Stimulated activated CD8-positive, alpha-beta memory T cell treated with anti-CD3 and anti-CD28 coated beads, Interleukin-15, amount 100 ng/mL, for 48 hours (primary cell): ENCODE measurements around the gene GSAP.
"Not testable (repeated sequence)": the region's sequence is repeated elsewhere in the genome, so short reads cannot be mapped to it uniquely, and the experiment has no call there.

Experiments
- DNase-seq, 2 donors: peaks; one replicate each; pipeline ENCODE4 v3.0.0-alpha.2; 2020; ENCODE audit warnings: low read depth in 2 of 2

GSAP gene

DNA sequence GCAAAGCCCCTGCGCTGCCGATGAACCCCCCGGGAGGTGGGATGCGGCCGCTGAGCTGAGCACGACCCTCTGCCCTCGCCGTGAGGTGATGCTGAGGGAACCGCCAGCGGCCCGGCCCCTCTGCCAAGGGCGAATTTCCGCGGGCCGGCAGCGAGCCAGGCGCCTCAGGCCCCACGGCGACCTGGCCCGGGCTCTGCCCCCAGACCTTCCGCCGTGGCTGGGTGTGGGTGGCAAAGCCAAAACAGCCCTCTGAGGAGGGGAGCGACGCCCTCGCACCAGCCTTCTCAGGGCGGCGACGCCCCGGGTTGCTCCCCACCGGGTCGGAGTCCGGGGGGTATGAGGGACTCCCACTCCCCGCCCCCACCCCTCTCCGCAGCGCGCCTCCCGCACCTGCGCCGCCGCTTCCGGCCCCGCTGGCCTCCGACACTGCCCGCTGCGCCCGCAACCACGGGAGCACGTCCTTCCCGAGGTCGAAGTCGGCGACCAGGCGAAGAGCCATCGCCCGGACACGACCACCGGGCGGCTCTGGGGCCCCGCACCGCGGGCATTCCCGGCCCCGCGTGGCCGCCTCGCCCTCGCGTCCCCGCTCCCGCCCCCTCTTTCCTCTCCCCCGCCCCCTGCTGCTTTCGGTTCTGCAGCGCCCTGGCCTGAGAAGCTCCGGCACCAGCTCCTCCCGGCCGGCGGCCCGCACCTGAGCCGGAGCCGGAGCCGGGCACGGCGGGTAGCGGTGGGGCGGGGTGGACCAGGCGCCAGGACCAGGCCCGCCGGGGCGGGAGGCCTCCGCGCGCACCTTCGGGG, at the start of gene GSAP:
GSAP (minus strand) TSS at position 527 of the 798 bp plus-strand sequence; CDS start at position 499, 28 bp downstream.
- DNase-seq, result no peak

- DNase-seq, result no peak
Observed at GRCh38 chr7:77465256-77465655, 49.1 kb upstream of the GSAP start.

DNA sequence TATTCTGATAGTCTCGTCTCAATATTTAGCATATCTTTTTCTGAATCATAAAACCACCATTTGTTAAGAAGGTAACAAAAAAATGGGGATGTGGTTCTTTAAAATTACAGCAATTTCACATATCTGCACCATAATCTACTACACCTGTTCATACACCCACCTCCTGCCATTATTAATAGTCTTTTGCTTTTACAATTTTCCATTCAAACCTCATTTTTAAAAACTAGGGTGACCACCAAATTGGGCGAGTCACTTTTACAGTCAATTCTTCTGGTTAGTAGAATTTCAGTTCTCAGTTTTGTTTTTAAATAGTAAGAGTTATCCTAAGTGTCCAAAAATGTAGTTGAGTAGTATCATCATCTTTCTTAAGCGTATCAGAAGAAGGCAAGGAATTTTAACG, 48.4 kb upstream of the GSAP start:
- no peak for DNase-seq

DNA sequence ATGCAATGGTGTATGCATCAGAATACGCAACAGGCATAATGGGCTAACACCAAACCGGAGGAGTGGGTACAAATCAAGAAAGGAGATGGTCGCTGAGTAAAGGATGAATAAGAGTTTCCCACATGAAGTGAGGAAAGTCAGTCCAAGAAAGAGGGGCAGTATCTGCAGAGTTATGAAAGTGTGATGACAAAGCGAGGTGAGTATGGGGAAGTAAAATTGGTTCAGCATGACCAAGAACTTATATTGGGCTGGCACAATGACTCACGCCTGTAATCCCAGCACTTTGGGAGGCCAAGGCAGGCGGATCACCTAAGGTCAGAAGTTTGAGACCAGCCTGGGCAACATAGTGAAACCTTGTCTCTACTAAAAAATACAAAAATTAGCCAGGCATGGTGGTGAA, 47.5 kb upstream of the GSAP start:
- peak; percentile 9 to 35 for DNase-seq

DNA sequence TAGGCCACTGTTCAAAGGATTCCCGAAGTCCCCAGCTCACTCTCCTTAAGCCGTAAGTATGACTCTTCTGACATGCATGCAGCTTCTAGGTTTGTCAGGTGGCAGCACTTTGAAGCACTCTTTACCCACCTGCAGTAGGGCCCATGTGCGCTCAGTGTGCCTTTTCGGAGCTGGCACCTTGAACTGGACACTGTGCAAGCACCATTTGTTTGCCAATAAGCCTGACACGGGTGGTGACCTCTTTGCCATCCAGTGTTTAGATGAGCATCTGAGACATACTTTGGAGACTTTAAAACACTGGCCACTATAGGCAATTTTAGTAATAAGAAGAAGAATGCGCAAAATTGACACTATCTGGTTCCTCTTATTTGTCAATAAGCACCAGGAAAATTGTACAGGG, 45.7 kb upstream of the GSAP start:
- DNase-seq, result no peak

GRCh38 chr7:77461246-77461645, 45.1 kb upstream of the GSAP start:
- DNase-seq, result no peak

GRCh38 chr7:77460057-77460486, 43.9 kb upstream of the GSAP start:
- no peak for DNase-seq

DNA sequence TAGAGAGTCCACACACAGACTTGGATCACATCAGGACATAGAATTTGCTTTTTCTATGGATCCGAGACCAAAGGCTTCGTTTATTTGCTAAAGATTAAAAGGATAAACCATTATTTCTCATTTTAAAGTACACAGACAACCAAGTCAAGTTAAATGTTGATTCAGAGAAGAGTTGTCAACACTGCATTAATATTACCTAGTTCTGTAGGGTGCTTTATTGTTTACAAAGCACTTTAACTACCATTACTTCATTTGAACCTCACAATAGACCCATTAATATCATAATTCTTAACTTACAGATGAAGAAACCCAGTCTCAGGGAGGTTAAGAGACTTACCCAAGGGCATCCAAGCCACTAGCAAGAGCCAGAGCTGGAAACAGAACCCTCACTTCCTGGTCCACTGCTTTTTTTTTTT, 43.2 kb upstream of the GSAP start:
- no peak for DNase-seq

GRCh38 chr7:77458786-77459185, 42.6 kb upstream of the GSAP start:
- DNase-seq, result no peak

GRCh38 chr7:77457779-77458178, 41.6 kb upstream of the GSAP start:
- no peak for DNase-seq

DNA sequence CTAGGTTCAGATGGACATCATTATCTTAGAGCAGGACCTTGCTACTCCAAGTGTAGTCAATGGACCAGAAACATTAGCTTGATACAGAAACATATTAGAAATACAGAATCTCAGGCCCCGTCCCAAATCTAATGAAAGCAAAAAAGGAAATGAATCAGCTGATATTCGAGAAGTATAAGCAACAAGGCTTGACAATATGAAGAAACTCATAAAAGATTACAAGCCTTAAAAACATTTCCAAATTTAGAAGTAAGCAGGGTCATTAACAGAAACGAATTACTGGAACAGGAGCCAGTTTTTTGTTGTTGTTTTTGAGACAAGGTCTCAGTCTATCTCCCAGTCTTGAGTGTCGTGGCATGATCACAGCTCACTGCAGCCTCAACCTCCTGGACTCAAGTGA, 40.5 kb upstream of the GSAP start:
- DNase-seq, result no peak

GRCh38 chr7:77455321-77455720, 39.2 kb upstream of the GSAP start:
- no peak for DNase-seq

- no peak for DNase-seq
Observed at GRCh38 chr7:77454802-77455201, 38.7 kb upstream of the GSAP start.

GRCh38 chr7:77453531-77453930, 37.4 kb upstream of the GSAP start:
- no peak for DNase-seq

DNA sequence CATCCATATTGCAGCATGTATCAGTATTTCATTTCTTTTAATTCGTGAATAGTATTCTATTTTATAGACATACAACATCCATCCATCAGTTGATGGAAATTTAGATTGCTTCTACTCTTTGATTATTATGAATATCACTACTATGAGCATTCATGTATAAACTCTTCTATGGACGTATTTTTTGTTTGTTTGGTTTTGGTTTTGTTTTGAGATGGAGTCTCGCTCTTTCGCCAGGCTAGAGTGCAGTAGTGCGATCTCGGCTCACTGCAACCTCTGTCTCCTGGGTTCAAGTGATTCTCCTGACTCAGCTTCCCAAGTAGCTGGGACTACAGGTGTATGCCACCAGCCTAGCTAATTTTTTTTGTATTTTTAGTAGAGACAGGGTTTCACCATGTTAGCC, 35.8 kb upstream of the GSAP start:
- DNase-seq, result not testable (repeated sequence)

- no peak for DNase-seq
Observed at GRCh38 chr7:77450613-77451012, 34.5 kb upstream of the GSAP start.

GRCh38 chr7:77450054-77450453, 33.9 kb upstream of the GSAP start:
- DNase-seq, result no peak

DNA sequence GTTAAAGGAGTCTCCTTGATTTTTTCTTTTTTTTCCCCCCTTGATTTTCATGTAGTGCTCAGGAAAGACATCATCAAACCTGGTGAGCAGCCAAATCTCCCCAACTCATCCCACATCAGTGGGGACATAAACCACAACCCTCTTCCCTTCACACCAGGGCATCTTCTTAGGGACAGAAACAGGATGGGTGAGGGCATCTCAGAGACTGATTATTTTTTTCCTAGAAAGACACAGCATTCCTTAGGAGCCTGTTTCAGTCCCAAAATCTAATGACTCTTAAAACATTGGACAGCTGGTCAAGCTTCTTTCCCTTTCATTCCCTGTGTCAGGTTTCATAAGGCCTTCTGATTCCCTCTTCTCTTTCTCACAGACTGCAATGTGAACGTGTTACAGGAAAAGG, 31.5 kb upstream of the GSAP start:
- DNase-seq, result no peak

- DNase-seq, result no peak
Observed at GRCh38 chr7:77444123-77444522, 28.0 kb upstream of the GSAP start.

- no peak for DNase-seq
Observed at GRCh38 chr7:77443042-77443441, 26.9 kb upstream of the GSAP start.

DNA sequence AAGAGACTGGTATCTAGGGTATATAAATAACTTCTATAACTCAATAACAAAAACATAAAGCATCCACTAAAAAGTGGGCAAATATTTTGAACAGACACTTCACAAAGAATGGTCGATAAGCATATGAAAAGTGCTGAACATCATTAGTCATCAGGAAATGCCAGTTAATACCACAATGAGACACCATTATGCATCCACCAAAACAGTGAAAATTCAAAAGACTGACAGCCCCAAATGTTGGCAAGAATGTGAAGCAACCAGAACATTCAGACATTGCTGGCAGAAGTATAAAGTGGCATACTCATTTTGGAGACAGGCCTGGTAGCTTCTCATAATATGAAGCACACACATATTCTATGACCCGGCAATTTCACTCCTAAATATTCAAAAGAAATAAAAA, 26.5 kb upstream of the GSAP start:
- DNase-seq, result no peak

GRCh38 chr7:77441046-77441445, 24.9 kb upstream of the GSAP start:
- DNase-seq, result no peak

DNA sequence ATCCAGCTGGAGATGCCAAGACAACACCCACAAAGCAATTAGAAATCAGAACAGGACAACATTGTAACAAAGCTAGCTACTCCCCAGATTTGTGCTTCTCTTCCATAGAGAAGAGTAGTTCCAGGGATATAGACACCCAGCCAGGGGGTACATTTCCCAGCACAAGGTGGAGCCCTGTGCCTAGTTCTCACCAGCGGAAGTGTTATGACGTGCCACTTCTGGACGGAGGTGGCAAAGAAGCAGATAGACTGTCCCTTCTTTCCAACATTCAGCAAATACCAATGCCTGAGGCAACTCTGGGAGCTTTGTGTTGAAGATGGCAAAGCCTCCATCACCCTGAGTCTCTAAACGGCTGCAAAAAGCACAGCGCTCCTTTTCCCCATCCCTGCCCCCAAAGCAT, 23.4 kb upstream of the GSAP start:
- no peak for DNase-seq

DNA sequence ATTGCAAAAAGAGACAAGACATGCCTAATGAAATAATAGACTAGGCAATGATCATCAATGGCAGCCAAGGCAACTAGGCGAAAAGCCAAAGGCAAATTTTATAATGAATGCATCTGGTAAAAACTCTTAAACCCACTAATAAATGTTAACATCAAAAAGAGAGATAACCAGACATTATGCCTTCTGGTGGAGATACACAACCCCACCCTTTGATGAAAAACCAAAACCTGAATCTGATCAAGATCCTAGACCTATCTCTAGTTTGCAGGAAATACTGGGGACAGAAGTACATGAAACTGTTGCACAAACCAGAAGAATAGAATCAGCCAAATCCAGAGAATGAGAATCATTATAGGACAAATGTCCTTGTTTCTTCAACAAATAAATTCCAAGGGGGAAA, 22.0 kb upstream of the GSAP start:
- no peak for DNase-seq
